HG02763 (cell line): Measurements from ENCODE around the gene ARHGEF28.

Experiments used
- ATAC-seq: cut with Tn5 transposase; IDR thresholded peaks from one replicate; pipeline ENCODE4 v1.9.1; 2021; ENCODE audit warnings: mild to moderate bottlenecking, moderate library complexity; ENCODE audit not compliant: unreplicated experiment

Gene ARHGEF28, protein sequence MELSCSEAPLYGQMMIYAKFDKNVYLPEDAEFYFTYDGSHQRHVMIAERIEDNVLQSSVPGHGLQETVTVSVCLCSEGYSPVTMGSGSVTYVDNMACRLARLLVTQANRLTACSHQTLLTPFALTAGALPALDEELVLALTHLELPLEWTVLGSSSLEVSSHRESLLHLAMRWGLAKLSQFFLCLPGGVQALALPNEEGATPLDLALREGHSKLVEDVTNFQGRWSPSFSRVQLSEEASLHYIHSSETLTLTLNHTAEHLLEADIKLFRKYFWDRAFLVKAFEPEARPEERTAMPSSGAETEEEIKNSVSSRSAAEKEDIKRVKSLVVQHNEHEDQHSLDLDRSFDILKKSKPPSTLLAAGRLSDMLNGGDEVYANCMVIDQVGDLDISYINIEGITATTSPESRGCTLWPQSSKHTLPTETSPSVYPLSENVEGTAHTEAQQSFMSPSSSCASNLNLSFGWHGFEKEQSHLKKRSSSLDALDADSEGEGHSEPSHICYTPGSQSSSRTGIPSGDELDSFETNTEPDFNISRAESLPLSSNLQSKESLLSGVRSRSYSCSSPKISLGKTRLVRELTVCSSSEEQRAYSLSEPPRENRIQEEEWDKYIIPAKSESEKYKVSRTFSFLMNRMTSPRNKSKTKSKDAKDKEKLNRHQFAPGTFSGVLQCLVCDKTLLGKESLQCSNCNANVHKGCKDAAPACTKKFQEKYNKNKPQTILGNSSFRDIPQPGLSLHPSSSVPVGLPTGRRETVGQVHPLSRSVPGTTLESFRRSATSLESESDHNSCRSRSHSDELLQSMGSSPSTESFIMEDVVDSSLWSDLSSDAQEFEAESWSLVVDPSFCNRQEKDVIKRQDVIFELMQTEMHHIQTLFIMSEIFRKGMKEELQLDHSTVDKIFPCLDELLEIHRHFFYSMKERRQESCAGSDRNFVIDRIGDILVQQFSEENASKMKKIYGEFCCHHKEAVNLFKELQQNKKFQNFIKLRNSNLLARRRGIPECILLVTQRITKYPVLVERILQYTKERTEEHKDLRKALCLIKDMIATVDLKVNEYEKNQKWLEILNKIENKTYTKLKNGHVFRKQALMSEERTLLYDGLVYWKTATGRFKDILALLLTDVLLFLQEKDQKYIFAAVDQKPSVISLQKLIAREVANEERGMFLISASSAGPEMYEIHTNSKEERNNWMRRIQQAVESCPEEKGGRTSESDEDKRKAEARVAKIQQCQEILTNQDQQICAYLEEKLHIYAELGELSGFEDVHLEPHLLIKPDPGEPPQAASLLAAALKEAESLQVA (N-terminal part only)

DNA sequence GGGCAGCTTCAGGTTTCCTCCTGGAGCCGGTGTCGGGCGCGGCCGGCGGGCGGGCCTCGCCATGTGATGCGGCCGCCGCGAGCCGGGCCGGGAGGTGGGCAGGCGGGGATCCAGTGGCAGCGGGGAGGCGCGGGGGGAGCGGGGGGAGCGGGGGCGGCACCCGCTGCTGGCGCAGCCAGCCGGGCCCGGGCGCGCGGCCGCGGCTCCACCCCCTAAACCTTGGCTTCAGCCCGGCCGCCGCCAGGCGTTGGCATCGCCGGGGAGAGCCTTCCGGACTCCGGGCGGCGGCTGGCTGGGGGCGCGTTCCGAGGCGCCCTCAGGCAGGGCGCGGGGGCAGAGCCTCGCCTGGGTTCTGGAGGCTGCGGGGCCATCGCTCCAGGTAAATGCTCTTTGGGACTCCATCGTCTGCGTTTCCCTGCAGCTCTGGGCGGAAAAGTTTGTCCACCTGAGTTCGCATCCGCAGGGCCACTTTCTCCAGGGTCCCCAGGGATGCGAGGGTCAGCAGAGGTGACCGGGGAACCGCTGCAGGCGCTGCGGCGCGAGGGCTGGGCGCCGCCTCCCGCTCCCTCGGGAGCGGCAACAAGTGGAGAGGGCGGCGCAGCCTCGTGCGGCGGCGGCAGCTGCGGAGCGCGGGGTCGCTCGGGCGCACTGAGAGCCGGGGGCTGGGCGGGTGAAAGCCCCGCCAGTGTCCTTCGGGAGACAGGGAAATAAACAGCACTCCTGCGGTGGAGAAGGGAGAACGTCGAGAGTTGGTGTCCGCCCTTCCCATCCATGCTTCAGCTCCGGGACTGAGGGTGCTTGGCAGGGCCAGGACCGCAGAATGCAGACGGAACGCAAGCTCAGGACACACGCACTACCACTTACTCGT, at the start of gene ARHGEF28:
Gene ARHGEF28 (plus strand): TSS at position 253 of the 868 bp plus-strand sequence. CDS start 58,656 bp downstream, outside the sequence.
- no peak for ATAC-seq

DNA sequence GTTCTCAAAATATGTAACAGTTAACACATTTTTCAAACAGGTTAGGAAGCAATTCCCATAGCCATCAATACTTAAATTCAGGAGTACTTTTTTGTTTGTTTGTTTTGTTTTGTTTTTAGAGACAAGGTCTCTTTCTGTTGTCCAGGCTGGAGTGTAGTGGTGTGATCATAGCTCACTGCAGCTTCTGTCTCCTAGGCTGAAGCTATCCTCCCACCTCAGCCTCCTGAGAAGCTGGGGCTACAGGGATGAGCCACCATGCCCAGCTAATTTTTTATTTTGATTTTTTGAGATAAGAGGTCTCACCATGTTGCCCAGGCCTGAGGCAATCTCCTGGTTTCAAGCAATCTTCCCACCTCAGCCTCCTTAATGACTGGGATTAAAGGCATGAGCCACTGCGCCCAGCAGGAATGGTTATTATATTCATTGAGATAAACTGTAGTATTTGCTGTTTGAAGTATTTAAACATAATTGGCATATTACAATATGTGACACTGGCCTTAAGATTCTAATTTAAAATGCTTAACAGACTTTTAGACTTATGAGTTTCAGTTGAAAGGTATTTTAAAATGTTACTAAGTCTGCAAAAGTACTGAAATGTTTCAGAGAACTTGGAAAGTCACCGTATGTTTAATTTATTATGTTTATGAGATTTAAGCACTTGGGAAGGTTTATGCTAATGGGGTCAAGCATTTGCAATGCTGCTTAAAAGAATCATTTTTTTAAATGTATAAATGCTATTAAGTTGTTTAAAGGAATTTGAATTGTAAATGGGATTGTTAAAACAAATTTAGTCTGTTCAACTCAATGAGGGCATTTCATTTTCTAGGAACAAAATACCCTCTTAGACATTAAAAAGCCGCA, 43.5 kb upstream of the ARHGEF28 start:
- ATAC-seq, result no peak

DNA sequence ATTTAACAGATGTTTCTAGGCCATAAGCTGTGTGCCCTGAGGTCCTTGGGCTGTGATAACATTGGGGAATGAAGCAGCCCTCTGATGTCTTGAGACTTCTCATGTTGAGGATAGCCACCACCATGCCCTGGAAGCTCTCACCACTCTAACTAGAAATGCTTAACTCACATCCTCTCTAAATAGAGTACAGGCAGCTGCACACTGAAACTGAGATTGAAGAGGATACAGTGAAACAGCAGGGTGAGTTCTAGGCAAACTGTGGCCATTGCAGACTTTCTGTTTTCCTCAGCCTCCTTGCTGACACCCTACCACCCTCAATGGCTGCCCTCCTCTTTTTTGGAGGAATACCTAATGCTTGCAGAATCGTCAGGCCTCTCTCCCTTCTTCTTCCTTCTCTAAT, 38.1 kb upstream of the ARHGEF28 start:
- no peak for ATAC-seq

DNA sequence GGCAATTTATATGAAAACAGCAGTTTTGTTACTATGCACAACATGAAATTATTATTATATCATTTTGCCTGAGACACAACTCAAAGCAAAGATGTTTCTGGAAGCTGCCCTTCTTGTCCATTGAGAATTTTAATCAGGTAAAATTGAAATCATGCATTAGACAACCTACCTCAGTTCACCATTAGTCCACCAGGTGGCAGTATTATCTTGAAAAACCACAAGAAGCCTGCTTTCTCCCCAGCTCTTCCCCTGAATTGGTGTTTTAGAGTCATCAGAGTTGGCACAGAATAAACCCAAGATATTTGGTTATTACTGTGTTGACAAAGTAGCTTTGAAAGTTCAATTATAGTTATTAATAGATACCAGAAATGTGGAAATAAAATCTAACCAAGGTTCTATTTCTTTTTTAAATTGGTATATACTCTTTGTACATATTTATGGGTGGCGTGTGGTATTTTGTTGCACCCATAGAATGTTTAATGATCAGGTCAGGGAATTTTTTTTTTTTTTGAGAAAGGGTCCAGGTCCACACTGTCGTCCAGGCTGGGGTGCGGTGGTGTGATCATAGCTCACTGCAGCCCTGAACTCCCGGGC, 34.8 kb upstream of the ARHGEF28 start:
- peak; percentile 55 for ATAC-seq

DNA sequence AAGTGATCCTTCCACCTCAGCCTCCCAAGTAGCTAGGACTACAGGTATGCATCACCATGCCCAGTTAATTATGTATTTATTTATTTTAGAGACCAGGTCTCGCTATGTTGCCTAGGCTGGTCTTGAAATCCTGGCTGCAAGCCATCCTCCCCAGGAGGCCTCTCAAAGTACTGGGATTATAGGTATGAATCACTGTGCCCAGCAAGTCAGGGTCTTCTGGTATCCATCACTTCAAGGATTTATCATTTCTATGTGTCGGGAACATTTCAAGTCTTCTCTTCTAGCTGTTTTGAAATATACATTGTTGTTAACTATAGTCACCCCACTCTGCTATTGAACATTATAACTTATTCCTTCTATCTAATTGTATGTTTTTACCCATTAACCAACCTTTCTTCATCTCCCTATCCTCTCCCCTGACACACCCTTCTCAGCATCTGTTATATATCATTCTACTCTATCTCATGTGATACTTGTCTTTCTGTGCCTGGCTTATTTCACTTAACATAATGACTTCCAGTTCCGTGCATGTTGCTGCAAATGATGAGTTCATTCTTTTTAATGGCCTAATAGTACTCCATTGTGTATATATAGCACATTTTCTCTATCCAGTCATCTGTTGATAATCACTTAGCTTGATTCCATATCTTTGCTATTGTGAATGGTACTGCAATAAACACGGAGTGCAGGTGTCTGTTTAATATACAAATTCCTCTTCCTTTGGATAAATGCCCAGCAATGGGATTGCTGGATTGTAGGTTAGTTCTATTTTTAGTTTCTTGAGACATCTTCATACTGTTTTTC, 34.1 kb upstream of the ARHGEF28 start:
- no peak for ATAC-seq

DNA sequence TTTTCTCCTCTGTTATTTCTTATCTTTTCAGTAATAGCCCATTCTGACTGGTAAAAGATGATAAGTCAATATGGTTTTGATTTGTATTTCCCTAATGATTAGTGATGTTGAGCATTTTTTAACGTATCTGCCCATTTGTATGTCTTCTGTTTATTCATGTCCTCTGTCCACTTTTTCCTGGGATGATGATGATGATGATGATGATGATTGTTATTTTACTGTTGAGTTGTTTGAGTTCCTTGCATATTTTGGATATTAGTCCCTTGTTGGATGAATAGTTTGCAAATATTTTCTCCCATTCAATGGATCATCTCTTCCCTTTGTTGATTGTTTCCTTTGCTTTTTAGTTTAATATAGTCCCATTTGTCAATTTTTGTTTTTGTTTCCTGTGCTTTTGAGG, 33.4 kb upstream of the ARHGEF28 start:
- ATAC-seq, result no peak

DNA sequence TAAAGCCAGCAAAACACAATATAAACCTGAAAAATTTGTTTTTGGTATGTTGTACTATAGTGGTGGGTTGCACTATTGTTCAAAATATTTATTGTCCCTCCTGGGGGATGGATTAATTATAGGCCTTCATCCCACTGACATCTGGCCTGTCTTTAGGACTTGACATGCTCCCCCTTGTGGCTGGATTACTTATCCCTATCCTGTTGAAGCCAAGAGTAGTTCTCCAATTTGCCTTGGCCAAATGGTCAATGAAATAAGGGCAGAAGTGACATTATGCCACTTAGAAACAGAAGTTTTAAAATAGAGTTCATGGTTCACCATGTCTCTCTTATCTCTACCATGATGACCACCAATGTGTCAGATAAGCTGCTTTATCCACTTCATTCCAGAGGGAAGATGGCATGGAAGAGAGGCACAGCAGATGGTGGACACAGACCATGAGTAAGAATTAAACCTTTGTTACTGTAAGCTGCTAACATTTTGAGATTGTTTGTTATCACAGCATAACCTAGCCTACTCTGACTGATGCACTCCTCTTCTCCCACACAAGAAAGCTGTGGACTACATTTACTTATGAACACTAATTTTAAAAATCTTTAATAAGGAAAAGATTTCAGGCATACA, 29.2 kb upstream of the ARHGEF28 start:
- ATAC-seq, result no peak

DNA sequence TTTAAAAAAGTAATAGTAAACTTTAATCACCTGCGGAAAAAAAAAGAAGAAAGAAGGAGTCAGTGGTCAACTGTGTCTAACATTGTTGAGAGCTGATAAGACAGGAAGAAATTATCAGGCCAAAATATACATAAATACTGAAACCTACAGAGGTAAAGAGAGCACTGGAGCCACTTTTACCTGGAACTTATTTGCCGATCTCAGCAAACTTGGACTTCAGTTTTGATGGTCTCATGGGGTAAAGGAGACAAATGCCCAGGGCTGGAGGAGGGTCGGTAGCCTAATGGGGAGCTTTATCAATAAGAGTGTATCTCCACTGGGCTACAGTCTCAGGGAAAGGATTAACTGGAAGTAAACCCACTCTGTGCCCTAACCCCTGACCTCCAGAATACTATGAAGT, 26.6 kb upstream of the ARHGEF28 start:
- no peak for ATAC-seq

DNA sequence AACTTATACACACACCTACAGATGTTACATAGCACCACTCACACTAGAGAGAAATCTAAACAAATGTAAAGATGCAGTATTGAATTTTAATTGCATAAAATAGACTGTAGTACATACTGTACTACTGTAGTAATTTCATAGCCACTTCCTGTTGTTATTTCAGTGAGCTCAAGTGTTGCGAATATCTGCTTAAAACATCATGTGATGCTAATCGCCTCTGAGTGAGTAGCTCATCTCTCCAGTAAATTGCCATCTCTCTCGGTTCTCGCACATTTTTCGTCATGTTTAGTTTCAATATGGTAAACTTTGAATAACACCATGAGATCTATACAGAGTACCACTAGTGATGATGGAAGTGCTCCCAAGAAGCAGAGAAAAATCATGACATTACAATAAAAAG, 22.0 kb upstream of the ARHGEF28 start:
- ATAC-seq, result no peak

DNA sequence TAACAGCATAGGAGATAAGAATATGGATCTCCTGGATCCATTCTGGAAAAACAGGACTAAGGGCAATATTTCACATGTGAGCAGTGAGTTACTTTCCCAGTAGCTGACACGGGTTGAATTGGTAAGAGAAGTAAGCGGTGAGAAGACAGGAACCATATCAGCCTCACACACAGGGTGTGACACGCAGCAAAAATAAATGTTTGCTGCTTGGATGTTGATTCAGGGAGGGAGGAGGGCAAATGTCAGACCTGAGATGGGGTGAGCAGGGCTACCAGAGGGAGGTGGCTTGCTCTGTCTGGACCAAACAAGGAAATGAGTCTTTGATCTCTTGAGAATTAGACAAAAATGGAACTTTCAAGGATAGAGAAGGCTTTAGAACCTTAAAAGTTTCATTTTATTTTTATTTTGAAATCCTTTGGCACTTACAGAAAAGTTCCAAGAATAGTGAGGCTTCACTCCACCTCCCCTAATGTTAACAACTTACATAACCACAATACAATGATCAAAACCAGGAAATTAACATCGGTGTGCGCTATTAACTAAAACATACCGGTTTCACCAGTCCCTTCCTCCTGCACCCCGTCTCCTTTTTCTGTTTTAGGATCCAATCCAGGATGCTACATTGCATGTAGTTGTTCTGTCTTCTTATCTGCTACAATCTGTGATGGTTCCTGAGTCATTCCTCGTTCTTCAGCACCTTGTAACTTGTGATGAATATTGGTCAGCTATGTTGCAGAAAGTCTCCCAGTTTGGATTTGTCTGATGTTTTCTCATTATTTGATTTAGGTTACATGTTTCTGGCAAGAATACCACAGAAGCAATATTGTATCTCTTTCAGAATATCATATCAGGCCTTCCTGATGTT, 20.5 kb upstream of the ARHGEF28 start:
- ATAC-seq, result no peak

DNA sequence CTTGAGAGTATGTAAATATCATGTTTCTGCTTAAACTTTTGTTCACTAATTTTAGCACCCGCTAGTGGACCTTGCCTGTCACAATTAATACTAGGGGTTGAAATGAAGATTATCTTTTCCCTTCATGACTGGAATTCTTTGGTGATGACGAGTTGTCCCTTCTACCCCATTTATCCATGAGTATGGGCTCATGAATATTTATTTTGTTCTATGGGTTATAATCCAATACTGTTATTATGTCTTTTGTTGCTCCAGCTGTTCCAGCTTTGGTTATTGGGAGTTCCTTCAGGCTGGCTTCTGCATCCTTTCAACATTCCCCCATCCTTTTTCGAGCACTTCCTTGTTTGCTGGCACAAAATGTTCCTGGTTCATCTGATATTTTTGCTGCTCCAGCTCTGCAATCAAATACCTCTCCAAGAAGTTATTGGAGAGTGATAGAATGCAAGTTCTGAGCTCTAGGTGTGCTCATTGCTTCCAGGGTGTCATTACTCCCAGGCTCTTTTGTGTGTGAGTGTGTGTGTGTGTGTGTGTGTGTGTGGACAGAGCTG, 19.7 kb upstream of the ARHGEF28 start:
- no peak for ATAC-seq

DNA sequence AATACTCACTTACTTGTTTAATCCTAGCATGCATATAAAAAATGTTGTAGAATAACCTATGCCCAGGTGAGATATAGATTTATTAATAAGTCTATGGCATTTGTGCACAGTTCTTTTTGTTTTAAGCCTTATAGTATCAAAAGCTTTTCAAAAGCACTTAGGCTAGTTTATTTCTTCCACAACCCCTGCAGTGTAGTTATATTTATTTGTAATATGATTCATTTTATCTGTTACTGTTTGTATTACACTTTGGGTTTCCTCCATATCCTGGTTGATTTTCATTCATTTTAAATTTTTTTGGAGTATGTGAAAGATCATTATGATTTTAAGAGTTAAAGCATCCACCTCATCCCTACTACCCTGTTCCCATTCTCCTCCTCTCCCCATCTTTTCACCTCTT, 18.8 kb upstream of the ARHGEF28 start:
- no peak for ATAC-seq

DNA sequence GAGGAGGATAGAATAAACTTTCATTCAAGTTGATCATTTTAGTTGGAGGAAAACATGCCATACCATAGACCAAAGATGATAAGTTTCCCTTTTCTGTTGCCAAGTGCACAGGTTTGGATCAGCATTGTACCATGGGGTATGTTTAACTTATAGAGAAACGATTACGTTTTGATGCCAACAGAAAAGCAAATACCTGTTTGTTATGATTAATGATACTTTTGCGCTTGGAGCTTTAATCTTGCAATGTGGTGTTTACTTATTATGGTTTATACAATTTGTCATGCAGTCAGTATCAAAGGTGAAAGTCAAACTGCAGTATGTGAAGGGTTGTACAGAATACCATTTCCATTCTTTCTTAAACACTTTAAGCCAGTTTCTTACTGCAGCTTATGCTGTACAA, 13.2 kb upstream of the ARHGEF28 start:
- ATAC-seq, result no peak

DNA sequence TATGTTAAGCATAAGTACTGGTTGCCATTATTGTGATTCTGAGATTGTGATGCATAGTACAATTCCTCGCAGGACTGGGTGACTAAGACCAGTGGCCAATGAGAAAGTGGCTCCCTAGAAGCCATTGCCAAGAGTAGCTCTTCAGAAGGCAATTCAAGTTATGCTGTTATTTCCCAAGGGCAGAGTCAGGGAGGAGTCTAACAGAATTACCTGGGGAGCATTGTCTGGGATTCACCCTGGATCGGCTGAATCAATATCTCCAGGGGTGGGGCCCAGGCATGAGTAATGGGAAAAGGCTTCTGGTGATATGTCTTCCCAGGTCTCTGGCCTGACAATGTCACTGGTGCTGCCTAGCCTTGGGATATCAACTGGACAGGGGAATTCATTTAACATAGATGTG, 10.9 kb upstream of the ARHGEF28 start:
- ATAC-seq, result no peak

DNA sequence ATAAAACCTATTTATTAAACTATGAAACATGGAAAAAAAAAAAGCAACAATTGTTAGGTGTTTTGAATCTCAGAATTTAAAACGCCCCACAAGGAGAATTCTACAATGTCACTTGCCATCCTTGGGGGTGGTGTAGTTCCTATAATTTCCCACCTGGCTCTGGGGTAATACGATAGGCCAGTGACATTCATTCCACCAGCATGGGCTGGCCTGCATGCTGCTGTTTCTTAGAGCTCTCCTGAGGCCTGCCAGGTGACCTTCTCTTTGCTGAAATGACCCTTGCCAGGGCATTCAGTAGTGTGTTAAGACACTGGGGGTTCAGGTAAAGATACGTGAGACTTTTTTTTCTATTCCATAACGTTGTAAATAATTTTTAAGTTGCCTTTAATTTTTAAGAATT, 10.0 kb upstream of the ARHGEF28 start:
- no peak for ATAC-seq

DNA sequence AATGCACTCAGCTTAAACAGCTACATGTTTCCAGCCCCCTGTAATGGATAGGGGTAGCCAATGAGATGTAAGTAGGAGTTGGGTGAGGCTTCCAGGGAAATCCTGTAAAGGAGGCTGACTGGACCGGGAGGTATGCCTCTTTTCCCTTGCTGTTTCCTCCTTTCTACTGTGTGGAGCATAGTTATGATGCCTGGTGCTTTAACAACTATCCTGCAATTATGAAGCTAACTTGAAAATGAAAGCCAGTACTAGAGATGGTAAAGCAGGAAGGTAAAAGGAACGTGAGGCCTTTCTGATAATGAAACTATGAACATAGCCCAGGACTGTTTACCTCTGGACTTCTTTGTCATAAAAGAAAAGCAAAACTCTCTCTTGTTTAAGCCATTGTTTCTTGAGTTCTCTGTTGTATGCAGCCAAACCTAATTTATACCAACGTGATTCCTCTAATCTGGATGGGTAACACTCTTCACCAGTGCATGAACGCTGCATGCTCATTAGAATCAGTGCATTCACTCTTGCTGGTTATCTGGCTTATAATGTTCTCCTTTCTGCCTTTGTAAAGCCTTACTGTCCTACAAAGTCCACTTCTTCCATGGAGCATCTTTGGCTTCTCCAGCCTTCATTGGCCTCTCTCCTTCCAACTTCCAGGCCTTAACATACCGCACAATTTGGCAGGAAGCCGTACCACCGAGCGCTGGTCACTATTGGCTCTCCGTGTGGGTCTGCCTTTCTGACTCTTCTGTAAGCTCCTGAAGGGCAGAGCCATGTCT, 8.3 kb upstream of the ARHGEF28 start:
- ATAC-seq, result peak; percentile 64
